ENCODE measurements around the gene PDK4. TPM values are rescaled to one million over a fixed set of nuclear protein-coding genes. Genes with fewer than 3 reads are reported as not detected.

Gene PDK4
- total RNA-seq, 6 experiments from 2014 or later, result 7.9 to 109 (median 79.0) TPM

- DNase-seq (no peak), ATAC-seq (no peak)
- peak; percentile 15 for TF ChIP-seq POLR2A (IDR thresholded peaks at IDR 0.05)
- TF ChIP-seq CTCF (IDR thresholded peaks at IDR 0.05), result no peak
- Histone ChIP-seq H3K4me1 (peaks cover 0 to 4% (median under 1%) of the 10 kb centered on the region in 4 donors), H3K27ac (no peak overlapping the region), H3K9me3 (no peaks in the 10 kb centered on the region), H3K36me3 (no peaks in the 10 kb centered on the region), H3K4me3 (no peak overlapping the region), H3K27me3 (no peaks in the 10 kb centered on the region)
- intact Hi-C loops (cut with DNase I), result no loop called here
- WGBS (ENCODE audit: insufficient coverage, low coverage, low lambda C conversion rate, missing lambda C conversion rate), result 90% methylated on average over 2 of the region's 4 CpGs
These were observed 6.1 kb upstream of the PDK4 start for GRCh38 chr7:95602421-95602820.

- H3K27me3 ChIP-seq, result no peaks in the 10 kb centered on the region
- DNase-seq (no peak), ATAC-seq (no peak)
- no peaks in the 10 kb centered on the region for H3K9me3 ChIP-seq
- H3K4me1 ChIP-seq, result no peaks in the 10 kb centered on the region
- H3K4me3 ChIP-seq, result no peak overlapping the region
- no peak overlapping the region for H3K27ac ChIP-seq
- WGBS (ENCODE audit: insufficient coverage, low coverage, low lambda C conversion rate, missing lambda C conversion rate), result 83% methylated on average over 4 of the region's 4 CpGs
- TF ChIP-seq CTCF (IDR thresholded peaks at IDR 0.05) (no peak), POLR2A (IDR thresholded peaks at IDR 0.05) (no peak)
- intact Hi-C loops (cut with DNase I), result no loop called here
- H3K36me3 ChIP-seq, result no peaks in the 10 kb centered on the region
These were observed 5.0 kb upstream of the PDK4 start for GRCh38 chr7:95601316-95601715.

- intact Hi-C loops (cut with DNase I), result loop anchor here in 1 of 2 donors (5.0 kb wide), 1 partner anchor 47 kb away; no protein-coding TSS in a partner anchor
- Histone ChIP-seq H3K4me1 (peaks cover 0 to 10% (median 1%) of the 10 kb centered on the region in 4 donors), H3K27ac (no peak overlapping the region), H3K27me3 (no peaks in the 10 kb centered on the region), H3K4me3 (no peak overlapping the region), H3K9me3 (no peaks in the 10 kb centered on the region), H3K36me3 (peaks cover 0 to 9% (median 4%) of the 10 kb centered on the region in 4 donors)
- TF ChIP-seq CTCF (IDR thresholded peaks at IDR 0.05) (no peak), POLR2A (IDR thresholded peaks at IDR 0.05) (no peak)
- no peak for ATAC-seq
- no peak for DNase-seq
These were observed 2.8 kb upstream of the PDK4 start for GRCh38 chr7:95599069-95599468.

- no peak for ATAC-seq
- no peak overlapping the region for H3K4me3 ChIP-seq
- intact Hi-C loops (cut with DNase I), result loop anchor here in 1 of 2 donors (5.0 kb wide), 1 partner anchor 46 kb away; no protein-coding TSS in a partner anchor
- H3K4me1 ChIP-seq, result peaks cover 0 to 15% (median 4%) of the 10 kb centered on the region in 4 donors
- no peaks in the 10 kb centered on the region for H3K9me3 ChIP-seq
- 12% methylated on average over 1 of the region's 1 CpG for WGBS (ENCODE audit: insufficient coverage, low coverage, low lambda C conversion rate, missing lambda C conversion rate)
- no peak for DNase-seq
- H3K27me3 ChIP-seq, result no peaks in the 10 kb centered on the region
- no peak for TF ChIP-seq POLR2A (IDR thresholded peaks at IDR 0.05)
- TF ChIP-seq CTCF (IDR thresholded peaks at IDR 0.05), result no peak
- H3K27ac ChIP-seq, result no peak overlapping the region
- H3K36me3 ChIP-seq, result peaks cover 0 to 15% (median 7%) of the 10 kb centered on the region in 4 donors
These were observed 2.2 kb upstream of the PDK4 start for GRCh38 chr7:95598511-95598910.
